Right renal cortex interstitium (tissue), 3 donors: ENCODE measurements around the gene ADPRHL1. TPM values are rescaled to one million over a fixed set of nuclear protein-coding genes. Genes with fewer than 3 reads are reported as not detected.
"Not testable (repeated sequence)": the region's sequence is repeated elsewhere in the genome, so short reads cannot be mapped to it uniquely, and the experiment has no call there.

ENCODE experiments used
- DNase-seq, 3 donors: peaks; one replicate each; pipeline ENCODE4 v3.0.0-alpha.2; 2013; ENCODE audit warnings: low read depth in 3 of 3, low spot score in 2 of 3
- polyA plus RNA-seq, 3 donors: library from polyadenylated mRNA; unstranded; fragments of 120-200 nt; gene quantifications; one replicate each; pipeline ENCODE4 v1.2.1, GENCODE V29; 2013; ENCODE audit not compliant: insufficient read length in 3 of 3

ADPRHL1 gene
- polyA plus RNA-seq, 3 donors: 3.2 to 4.4 (median 3.3) TPM

DNA sequence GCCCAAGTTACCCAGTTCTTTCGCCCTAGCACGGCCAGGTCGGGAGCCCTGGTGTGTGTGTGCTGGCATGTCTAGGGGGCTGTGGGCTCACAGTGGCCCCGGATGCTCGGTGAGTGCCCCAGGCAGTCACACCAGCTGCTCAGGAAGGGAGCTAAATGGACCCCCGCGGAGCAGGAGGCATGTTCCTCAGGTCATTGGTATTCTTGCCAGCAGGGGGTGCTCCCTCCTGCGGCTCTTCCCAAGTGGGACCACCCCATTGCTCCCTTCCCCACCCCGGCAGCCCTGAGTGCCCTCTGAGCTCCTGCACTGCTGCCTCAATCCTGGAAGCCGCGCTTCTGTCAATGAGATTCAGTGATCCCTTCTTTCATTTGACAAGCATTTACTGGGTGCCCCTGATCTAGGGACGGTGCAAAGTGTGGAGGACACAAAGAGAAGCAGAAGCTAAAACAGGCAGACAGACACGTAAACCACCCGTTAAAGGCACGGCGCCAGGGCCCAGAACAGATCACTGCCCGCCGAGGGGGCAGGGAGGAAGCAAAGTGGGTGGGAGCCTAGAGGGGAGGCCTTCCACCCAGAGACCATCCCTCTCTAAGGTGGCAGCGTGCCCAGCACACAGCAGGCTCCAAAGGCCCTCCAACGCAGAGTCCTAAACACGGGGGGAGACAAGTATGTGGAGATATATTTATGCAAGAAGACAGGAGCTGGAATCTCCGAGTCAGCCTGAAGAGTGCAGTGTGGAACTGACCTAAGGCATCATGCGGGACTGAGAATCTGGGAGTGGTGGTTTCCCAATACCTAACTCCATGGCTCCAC, 5.2 kb upstream of the ADPRHL1 start:
- DNase-seq: no peak

DNA sequence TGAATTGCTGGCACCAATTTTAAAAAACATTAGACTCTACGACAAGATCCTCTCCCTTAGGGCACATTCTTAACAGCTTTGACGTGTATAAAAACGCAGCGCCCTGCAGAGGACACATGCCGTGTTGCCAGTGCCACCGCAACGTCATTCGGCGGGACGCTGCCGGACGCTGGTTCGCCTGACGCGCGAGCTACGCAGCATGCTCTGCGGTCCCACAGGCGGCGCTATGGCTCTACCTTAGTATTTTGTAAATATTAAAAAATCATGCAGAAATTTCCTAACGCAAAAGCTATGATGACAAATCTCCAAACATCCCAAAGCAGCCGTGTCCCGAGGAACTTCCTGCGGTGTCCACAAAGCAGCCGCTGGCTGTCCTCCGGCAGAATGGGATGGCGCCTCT, 4.2 kb upstream of the ADPRHL1 start:
- DNase-seq: no peak

DNA sequence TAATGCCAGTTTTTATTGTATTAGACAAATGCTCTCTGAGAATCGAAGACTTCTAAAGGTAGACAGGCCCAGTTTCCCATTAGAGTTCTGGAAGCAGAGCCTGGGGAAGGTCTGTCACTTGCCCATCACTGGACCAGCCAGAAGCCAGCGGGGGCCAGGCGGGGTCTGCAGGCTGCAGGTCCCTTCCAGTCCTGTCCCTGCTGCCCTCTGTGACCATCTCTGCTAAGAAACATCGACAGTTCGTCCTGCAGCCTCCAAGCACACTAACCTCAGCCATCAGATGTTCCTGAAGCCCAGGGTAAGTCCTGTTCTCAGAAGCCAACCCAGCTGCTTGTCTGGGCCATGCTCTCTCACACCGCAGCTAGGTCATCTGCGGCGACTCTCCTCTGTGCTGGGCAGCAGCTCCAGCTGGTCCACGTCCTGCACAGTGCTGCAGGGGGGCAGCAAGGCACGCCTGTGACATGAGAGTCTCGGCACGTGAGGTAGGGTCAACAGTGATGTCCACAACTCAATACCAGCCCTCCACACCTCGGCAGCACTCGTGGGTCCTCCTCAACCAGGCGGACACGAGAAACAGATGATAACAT, 2.9 kb upstream of the ADPRHL1 start:
- DNase-seq: no peak

DNA sequence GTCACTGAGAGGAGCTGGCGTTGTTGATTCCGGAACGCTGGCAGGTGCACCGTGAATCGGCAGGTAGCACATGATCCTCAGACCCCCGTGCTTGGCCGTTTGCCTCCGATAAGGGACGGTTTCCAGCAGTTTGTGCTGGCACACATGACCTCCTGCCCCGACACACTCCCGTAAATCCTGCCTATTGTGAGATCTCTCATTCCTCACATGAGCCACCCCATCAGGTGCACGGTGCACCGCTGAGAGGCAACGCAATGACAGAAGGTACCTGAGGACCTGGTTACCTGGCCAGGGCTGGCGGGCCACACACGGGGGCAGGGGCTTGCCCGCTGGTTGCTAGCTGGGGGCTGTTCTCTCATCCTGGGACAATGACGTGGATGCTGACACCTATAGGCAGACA, 2.1 kb upstream of the ADPRHL1 start:
- no peak for DNase-seq

DNA sequence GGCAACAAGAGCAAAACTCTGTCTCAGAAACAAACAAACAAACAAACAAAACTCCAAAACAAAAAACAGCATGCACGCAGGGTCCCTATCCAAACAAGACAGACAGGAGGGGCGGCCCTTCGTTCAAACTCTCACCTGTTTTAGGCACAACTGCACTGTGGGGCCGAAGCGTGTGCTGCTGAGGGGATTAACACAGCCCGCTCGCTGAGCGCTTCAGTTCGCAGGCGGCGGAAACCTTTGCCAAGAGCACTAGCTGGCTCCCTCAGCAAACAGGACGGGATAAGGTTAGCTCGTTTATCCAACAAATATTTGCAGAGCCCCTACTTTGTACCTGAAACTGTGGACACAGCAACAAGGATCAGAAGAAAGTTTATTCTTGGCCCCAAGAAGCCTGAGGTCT, 1.6 kb upstream of the ADPRHL1 start:
- DNase-seq: no peak

DNA sequence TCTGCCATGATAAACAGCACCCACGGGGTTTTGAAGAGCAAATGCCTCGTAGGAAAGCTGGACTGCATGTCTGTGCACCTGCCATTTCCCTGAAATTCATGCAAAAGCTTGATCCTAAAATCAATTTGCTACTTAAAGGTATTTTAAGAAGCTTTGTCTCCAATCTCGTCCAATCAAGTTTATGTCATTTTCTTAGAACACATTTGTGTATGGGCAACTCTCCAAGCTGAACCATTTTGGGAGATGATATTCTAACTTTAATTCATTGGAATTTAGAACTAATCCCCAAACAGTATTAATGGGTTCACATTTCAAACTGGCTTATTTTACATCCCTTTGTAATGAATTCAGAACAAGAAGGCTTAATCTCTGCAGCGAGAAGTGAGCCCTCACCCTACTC, 822 bp downstream of the ADPRHL1 start:
- no peak for DNase-seq

DNA sequence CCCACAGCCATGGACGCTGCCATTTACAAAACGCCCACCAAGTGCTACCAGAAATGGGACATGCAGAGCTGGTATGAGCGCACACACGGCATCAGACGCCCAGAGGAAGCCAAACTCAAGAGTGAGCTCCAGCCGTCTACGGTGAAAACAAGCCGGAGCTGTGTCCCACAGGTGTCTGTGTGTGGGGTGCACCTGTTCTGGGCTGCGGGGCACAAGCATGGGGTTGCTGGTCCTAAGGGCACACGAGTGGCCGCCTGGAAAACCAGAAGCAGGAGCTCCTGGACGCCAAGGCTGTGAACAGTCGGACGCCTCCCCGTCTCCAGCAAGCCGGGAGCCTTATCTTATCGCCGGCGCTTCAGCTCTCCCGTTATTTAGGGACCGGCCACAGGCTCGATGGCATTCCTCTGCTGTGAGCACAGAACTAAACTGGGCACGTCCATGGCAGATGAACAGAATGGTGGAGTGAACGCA, 1.3 kb downstream of the ADPRHL1 start:
- no peak for DNase-seq

DNA sequence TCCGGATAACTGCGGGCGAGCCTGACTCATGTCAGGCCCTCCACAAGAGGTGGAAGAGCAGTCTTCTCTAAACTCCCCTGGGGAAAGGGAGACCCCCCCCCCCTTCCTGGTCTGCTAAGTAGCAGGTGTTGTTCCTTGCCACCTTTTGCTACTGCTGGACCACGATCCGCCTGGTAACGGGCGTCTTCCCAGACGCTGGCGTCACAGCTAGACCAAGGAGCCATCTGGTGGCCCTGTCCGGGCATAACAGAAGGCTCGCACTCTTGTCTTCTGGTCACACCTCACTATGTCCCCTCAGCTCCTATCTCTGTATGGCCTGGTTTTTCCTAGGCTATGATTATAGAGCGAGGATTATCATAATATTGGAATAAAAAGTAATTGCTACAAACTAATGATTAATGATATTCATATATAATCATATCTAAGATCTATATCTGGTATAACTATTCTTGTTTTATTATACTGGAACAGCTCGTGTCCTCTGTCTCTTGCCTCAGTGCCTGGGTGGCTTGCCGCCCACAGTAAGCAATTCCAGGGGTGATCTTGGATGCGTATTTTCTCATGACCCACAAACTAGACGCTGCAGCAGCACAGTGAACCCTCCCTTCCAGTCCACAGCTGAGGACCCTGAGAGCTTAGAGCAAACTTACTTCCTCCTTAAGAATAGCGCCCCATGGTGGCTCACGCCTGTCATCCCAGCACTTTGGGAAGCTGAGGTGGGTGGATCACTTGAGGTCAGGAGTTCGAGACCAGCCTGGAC, 2.2 kb downstream of the ADPRHL1 start:
- DNase-seq: not testable (repeated sequence)

DNA sequence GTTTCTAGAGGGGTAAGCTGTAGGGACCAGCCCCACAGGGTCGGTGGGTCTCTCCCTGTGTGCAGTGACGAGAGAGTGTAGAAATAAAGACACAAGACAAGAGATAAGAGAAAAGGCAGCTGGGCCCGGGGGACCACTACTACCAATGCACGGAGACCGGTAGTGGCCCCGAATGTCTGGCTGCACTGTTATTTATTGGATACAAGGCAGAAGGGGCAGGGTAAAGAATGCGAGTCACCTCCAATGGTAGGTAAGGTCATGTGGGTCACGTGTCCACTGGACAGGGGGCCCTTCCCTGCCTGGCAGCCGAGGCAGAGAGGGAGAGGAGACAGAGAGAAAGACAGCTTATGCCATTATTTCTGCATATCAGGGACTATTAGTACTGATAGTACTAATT, 2.9 kb downstream of the ADPRHL1 start:
- not testable (repeated sequence) for DNase-seq

DNA sequence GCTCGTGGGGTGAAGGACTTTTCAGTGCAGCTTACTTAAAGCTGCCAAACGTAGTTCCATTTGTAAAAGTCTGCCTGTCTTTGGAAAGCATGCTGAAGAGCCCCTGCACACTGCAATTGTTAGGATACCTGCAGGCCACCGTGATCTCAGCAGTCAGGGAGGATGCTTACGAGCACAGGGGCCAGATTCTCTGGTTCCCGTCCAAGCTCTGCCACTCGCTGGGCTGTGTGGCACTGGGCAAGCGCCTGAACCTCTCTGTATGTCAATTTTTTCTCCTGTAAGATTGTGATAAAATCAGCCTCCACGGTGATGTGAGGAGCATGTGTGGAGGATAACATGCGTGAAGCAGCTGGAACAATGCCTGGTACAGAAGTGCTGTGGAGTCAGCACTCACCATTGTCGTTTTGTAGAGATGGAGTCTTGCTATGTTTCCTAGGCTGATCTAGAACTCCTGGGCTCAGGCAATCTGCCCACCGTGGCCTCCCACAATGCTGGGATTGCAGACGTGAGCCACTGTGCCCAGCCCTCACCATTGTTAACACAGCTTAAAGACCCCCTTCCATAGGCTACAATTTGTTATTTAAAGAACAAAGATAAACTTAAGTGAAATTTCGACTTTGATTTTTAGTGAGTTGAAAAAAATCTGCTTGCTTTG, 3.5 kb downstream of the ADPRHL1 start:
- no peak for DNase-seq

DNA sequence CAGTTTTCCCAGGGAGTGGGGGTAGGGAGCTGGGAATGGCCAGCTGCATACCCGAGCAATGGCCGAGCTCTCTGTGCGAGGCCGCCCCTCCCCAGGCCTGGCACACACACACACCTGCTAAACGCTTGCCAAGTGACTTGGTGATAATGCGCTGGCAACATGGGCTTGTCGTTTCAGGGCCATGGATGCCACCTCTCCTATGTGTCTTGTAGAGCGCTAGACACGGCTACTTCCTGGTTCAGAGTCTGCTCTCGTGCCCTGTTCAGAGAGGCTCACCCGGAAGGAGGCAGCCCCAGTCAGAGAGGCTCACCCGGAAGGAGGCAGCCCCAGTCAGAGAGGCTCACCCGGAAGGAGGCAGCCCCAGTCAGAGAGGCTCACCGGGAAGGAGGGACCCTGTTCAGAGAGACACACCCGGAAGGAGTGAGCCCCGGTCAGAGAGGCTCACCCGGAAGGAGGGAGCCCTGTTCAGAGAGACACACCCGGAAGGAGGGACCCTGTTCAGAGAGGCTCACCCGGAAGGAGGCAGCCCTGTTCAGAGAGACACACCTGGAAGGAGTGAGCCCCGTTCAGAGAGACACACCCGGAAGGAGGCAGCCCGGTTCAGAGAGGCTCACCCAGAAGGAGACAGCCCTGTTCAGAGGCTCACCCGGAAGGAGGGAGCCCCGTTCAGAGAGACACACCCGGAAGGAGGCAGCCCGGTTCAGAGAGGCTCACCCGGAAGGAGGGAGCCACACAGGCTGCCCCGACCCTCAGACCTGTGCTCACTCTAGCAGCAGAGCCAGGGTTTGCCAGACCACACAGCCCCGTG, 4.2 kb downstream of the ADPRHL1 start:
- no peak for DNase-seq

DNA sequence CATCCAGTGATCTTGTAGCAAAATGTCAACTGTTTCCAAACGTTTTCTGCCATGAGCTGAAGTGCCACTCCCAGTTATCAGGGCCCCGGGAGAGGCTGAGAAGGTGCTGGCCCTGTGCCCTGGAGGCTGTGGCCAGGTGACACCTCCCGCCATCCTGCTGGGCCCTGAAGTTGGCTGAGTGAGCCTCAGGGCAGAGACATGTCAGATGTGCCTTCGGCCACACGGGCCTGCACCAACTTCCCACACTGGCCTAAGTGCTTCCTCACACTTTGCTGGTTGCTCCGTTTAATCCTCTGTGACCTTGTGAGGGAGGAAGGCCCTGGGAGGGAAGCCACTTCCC, 4.8 kb downstream of the ADPRHL1 start:
- DNase-seq: no peak

DNA sequence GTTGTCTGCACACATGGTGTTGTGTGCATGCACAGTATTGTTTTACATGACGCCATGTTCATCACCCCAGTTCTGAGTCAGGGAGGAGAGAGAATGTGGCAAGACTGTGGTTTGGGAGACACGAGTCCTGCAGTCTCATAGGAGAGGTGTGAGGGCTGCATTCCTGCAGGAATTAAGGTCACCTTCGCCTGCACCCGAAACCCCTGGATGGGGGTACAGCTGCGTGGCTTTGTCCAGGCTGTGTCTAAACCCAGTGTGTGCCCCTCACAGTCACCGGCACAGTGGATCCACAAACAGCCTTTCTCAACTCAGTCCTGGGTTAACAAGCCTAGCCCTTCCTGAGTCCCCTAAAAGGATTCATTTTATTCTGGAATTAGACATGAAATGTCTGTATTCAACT, 5.7 kb downstream of the ADPRHL1 start:
- no peak for DNase-seq

DNA sequence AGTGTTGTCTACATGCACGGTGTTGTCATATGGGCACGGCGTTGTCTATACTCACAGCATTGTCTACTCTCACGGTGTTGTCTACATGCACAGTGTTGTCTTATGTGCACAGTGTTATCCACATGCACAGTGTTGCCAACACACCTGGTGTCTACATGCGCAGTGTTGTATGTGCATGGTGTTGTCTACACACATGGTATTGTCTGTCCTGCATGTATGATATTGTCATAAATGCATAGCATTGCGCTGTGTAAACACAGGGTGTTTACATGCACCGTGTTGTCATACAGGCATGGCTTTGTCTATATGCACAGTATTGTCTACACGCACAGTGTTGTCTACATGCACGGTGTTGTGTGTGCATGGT, 6.8 kb downstream of the ADPRHL1 start:
- DNase-seq: no peak

DNA sequence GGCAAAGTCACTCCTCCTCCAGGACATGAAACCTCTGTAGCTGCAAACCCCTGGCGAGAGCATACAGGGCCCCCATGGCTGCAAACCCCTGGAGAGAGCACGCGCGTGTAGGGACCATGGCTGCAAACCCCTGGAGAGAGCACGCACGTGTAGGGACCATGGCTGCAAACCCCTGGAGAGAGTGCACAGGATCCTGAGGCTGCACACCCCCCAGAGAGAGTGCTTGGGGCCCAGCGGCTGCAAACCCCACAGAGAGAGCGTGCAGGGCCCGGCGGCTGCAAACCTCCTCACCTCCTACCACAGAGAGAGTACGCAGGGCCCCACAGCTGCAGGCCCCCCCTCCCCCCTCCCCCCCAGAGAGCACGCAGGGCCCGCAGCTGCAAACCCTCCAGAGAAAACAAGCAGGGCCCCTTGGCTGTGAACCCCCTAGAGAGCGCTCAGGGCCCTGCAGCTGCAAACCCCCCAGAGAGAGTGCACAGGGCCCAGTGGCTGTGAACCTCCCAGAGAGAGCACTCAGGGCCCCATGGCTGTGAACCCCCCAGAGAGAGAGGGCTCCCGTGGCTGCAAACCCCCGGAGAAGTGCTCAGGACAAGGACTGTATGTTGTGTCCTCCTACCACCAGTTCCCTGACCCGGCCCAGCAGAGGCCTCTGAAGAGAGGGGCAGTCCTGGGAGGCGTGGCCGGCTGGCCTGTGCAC, 7.3 kb downstream of the ADPRHL1 start:
- no peak for DNase-seq

DNA sequence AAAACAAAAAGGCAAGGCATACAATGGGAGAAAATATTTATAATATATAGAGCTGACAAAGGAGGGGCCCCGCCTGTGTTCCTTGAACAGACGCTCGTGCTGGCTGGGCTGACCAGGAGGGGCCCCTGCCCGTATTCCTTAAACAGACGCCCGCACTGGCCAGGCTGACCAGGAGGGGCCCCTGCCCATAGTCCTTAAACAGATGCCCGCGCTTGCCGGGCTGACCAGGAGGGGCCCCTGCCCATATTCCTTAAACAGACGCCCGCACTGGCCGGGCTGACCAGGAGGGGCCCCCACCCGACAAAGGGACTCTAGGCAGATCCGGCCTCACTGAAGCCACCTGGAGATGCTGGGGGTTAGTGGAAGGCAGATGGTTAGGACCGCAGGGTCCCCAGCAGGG, 9.3 kb downstream of the ADPRHL1 start:
- DNase-seq: no peak

DNA sequence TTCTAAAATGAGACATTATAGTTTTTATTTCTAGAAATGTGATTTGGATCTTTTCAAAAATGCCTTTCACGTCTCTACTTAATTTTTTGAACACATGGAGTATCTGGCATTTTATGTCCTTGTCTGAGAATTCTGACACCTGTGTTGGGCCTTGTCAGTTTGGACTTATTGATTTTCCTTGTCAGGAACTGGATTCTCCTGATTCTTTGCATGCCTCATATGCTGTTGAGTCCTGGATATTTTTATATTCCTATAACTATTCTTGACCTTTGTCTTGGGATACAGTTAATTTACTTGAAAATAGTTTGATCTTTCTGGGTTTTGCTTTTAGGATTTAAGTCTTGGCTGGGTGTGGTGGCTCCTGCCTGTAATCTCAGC, 10.3 kb downstream of the ADPRHL1 start:
- DNase-seq: no peak

DNA sequence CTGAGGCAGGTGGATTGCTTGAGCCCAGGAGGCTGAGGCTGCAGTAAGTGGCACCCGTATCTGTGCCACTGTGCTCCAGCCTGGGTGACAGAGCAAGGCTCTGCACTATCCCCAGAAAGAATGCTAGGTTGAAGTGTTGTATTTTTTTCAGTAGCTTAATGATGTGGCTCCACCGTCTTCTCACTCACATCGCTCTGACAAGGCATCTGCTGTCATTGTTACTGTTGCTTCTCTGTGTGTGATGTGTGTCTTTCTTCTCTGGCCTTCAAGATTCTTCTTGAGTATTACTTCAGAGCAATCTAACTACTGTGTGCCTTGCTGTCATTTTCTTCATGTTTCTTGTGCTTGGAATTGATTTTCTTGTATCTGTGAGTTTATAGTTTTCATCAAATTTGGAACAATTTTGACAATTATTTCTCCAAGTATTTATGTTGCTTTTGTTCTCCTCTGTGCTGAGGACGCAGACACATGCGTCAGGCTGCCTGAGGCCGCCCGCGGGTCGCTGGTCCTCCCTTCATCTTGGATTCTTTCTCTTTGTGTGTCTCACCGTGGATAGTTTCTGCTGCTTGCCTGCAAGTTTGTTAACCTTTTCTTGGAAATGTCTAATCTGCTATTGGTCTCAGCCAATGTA, 10.8 kb downstream of the ADPRHL1 start:
- DNase-seq: no peak

DNA sequence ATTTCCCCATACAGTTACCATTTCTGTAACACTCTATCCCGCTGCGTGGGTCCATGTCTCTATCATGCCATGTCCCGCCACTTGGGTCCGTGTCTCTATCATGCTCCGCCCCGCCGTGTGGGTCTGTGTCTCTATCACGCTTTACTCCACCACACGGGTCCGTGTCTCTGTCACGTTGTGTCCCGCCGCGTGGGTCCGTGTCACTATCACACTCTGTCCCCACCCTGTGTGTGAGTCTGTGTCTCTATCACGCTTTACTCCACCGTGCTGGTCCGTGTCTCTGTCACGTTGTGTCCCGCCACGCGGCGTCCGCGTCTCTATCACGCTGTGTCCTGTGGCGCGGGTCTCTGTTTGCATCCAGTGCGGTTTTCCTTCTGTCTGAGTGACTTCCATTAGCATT, 11.6 kb downstream of the ADPRHL1 start:
- DNase-seq: no peak
